GM18867 (cell line): ENCODE measurements around the gene IFT172.
"Not testable (repeated sequence)": the region's sequence is repeated elsewhere in the genome, so short reads cannot be mapped to it uniquely, and the experiment has no call there.

Experiments
- ATAC-seq: cut with Tn5 transposase; IDR thresholded peaks from one replicate; pipeline ENCODE4 v1.9.1; 2021; ENCODE audit warnings: mild to moderate bottlenecking, moderate library complexity; ENCODE audit not compliant: unreplicated experiment

Gene IFT172

DNA sequence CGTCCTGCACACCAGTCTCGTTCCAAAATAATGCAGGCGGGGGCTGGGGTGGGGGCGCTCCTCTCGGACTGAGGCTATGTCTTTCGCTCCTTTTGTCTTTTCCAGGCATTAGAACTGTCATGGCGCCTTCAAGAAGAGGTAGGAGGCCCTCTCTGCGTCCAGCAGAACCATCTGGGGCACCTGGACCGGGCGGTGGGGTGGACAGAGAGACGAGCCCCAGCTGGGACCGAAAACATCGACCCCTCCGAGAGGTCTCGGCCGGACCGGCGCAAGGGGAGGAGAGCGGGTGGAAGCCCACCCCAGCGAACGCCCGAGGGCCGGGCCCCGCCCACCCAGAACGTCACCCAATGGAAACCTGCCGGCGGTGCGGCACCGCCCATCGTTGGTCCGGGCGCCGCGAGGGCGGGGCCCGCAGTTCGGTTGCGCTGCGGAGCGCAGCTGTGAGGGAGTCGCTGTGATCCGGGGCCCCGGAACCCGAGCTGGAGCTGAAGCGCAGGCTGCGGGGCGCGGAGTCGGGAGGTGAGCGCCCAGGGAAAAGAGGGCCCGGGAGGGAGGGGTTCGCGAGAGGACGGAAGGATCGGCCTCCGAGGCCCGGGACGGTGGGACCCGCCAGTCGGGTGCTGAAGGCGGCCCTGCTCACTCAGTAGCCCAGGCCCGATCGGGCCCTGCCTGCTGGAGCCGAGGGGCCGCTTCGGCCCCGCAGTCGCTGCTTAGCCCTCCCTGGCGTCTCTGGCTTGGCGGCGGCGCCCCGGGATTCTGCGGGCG lies 61.1 kb downstream of the IFT172 start, which contains the start of gene NRBP1:
Gene NRBP1, plus strand, starts transcription at position 419 of the 765 bp plus-strand sequence. CDS start 4,643 bp downstream, outside the sequence.
- ATAC-seq, result peak; percentile 85

DNA sequence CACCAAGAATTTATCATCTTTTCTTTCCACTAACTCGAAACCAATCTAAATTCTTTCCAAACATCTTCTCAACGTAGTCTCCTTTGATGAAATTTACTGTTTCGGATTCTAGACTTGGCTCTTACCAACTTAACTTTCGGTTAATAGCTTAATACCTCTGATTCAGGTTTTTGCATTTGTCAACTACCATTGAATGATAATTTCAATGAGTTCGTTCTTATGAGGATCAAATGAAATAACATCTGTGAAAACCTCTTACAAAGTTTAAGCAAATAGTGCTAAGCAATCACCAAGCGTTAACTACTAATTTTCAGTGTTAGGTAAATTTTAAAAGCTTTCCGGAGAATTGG lies 61.7 kb downstream of the IFT172 start:
- no peak for ATAC-seq

DNA sequence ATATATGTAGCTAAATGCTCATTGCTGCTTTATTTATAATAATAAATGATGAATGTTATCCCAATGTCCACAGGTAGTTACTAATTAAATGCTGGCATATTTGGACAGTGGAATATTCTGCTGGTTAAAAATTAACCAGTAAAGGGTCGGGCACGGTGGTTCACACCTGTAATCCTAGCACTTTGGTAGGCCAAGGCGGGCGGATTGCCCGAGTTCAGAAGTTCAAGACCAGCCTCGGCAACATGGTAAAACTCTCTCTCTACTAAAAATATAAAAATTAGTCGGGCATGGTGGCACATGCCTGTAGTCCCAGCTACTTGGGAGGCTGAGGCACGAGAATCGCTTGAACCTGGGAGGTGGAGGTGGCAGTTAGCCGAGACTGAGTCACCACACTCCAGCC lies 64.5 kb downstream of the IFT172 start:
- ATAC-seq, result not testable (repeated sequence)

DNA sequence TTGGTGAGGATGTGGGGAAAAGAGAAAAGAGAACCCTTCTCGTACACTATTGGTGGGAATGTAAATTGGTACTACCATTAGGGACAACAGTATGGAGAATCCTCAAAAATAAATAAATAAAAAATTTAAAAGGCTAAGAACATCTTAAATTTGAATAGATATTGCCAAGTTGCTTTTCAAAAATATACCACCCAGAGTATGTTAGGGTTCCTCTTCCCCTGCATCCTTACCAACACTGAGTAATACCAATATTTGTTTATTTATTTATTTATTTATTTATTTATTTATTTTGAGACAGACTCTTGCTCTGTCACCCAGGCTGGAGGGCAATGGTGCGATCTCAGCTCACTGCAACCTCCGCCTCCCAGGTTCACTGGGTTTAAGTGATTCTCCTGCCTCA lies 66.6 kb downstream of the IFT172 start:
- no peak for ATAC-seq

DNA sequence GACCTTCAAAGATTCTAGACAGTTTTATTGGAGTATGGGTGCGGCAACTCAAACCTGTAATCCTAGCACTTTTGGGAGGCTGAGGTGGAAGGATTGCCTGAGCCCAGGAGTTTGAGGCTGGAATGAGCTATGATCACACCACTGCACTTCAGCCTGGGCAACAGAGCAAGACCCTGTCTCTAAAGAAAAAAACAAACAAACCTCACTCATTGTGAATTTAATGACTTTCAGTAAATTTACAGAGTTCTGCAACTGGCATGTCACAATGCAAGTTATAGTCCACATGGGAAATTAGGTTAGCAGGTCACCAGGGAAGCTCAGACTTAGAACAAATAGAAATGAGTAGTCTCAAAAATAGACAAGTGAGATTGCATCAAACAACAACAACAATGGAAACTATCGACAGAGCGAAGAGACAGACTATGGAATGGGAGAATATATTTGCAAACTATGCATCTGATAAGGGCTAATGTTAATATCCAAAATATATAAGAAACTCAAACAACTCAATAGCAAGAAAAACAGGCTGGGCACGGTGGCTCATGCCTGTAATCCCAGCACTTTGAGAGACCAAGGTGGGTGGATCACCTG lies 67.8 kb downstream of the IFT172 start:
- no peak for ATAC-seq

DNA sequence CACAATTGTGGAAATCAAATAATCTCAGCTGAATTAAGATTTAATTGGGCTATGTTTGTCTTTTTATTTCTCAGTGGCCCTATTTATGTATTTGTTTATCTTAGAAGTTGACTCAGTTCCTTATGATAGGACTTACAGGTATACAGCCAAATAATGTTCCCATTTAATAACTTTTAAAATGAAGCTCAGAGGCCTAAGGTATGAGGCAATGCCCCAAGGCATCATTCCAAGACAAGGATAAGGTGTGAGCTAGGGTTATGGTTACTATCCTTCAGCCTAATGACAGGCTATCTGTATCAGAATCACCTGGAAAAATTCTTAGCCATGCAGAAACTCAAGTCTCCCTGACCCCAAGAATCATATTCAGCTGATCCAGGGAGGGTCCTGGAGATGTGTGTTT lies 68.5 kb downstream of the IFT172 start:
- ATAC-seq, result no peak

DNA sequence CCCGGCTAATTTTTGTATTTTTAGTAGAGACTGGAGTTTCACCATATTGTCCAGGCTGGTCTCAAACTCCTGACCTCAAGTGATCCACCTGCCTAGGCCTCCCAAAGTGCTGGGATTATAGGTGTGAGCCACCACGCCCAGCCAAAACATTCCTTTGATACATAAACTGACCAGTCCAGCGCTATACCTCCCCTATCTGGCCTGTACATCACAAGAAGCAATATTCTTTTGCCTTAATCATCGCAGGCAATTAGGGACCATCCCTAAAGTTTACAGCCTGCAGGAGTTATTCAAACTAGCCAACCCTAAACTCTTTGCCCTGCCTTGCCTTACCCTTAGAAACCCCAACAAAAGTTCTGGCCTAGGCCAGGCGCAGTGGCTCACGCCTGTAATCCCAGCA lies 73.4 kb downstream of the IFT172 start:
- ATAC-seq, result no peak

DNA sequence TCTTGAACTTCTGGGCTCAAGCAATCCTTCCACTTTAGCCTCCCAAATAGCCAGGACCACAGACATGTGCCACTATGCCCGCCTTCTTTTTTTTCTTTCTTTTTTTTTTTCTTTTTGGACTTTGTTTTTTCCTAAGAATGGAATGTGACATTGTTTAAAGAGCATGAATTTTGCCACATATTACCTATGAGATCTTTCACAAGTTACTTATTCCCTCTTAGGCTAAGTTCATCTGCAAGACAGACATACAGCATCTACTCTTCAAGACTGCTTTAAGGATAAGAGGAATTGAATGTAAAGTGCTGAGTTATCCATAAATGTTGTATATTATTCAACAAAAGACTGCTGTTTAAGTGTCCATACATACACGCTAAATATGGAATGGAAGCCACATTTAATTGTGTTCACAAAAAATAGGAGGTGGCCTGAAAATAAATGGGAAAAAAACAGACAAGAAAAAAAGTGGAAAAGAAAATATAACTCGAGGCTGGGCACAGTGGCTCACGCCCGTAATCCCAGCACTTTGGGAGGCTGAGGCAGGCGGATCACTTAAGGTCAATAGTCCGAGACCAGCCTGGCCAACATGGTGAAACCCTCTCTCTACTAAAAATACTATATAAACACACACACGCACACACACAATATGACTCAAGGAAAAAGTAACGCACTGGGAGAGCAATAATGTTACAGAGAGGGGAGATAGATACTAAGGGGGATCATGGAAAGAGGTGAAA lies 77.0 kb downstream of the IFT172 start:
- no peak for ATAC-seq

DNA sequence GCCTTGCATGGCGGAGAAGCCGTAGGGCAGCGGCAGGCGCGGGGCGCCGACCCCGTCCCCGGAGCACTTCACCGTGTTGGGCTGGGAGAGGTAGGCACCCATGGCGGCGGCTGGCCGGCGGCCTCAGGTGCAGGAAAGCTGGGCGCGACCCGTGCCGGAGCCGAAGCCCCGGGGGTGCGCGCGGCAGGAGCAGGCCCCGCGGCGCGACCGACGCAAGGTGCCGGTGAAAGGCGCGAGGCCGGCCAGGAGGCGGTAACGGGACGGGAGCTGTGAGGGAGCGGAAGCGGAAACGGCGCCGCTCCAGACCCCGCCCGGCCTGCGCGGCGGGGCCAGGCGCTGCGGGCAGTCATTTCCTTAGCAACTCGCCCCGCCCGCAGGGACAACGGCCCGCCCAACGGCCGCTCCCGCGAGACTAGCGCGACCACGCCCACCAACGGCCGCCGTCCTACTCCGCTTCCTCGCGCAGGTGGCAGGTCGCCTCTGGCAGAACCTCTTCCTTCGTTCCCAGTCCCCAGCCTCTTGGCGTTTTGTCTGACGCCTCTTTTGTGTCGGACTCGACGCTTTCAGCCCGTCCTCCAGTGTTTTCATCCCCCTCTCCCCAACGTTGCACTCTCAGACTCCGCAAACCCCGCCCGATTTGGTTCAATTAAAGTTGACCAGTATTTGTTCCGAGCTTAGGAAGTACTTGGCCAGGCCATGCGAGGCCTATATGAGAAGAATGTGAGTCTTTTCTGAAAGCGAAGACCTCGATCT lies 80.0 kb downstream of the IFT172 start, which contains the start of gene PPM1G:
Gene PPM1G, minus strand, starts transcription at position 271 of the 753 bp plus-strand sequence. Its CDS starts 169 bp downstream, at position 102.
- ATAC-seq, result peak; percentile 93

DNA sequence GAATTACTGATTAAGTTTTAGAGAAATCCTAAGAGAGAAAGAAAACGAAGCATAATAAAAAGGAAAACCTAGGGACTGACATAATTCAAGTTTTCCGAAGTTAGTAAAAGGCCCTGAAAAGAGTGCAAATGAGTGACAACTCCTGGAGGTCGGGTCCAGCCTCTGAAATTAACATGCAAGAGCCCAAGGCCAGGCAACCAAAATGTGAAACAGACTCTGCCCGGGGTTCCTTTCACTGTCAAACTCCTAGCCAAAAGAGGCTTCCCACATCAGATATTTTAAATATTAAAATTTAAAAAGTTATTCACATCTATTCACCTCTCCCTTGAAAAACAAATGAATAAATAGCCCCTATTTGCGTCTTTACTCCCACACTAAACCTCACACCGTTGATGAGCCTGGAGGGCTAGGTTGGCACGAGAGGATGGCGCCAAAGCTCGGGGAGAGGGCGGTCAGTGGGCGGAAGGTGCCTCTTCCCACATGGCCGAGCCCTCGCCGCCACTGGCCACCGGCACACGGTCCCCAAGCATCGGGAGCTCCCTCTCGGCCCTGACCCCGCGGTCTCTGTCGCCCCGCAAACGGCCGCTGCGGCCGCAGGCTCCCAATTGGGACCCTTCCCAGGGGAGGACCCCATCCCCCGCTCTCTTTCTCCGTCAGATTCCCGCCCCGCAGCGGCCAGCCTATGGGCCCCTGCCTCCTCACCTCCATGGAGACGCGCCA lies 80.8 kb downstream of the IFT172 start:
- ATAC-seq, result peak; percentile 26

DNA sequence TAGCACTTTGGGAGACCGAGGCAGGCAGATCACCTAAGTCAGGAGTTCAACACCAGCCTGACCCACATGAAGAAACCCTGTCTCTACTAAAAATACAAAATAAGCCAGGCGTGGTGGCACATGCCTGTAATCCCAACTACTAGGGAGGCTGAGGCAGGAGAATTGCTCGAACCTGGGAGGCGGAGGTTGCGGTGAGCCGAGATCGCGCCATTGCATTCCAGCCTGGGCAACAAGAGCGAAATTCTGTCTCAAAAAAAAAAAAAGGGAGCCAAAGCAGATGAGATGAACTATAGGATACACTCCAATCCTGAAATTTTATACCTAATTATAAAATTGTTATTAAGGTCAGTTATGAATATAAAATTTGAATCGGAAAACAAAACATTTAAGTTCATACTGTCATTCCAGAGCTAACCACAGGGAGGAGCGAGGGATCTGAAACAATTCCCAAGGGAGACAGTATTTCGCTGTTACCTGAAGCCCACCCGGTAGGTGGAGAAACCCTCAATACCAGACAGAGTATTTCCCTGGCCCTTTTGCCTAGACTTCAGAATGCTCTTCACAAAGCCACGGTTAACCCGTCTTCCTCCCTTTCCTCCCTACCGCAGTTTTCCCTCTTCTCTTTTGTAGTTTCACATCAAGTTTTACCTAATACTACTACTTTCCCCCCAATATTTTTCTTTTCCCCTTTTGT lies 81.6 kb downstream of the IFT172 start:
- ATAC-seq, result no peak

DNA sequence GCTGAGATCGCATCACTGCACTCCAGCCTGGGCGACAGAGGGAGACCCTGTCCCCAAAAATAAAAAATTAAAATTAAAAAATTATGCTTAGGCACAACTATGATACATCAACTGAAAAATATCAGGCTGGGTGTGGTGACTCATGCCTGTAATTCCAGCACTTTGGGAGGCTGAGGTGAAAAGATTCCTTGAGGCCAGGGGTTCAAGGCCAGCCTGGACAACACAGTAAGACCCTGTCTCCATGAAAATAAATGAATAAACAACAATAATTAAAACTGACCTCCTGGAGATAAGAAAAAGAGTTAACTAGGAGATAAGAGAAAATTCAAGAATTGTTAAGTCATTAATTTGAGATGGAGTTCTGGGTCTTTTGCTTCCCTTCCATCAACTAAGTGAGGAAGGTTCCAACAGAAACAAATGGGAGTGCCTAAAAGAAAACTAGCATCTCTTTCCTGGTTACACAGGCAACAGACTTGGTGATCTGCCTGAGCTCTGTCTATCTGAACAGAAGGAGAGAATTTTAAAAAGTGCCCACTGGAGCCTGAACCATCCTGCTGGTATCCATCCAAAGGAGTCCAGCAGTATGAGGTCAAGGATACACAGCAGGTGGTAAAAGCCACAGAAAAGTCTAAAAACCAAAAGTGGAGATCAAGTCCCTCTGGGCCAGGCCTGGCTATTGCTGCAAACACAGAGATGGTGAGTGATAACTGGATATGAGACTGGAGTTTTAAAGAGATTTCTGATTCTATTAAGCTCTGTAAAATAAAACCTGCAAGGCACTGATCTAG lies 89.0 kb downstream of the IFT172 start:
- no peak for ATAC-seq

DNA sequence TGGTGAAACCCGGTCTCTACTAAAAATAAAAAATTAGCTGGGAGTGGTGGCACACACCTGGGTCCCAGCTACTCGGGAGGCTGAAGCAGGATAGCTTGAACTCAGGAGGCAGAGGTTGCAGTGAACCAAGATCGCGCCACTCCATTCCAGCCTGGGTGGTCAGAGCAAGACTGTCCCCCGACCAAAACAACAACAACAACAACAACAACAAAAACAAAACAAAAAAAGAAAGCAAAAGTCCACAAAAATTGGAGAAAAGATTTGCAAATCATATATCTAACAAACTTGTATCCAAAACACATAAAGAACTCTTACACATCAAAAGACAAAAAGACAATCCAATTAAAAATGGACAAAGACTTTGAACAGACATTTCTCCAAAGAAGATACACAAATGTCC lies 90.6 kb downstream of the IFT172 start:
- ATAC-seq, result no peak
